RPMI7951 (cell line): ENCODE results near the gene ESPNL. TPM values are rescaled to one million over a fixed set of nuclear protein-coding genes. Genes with fewer than 3 reads are reported as not detected.

Experiments used
- DNase-seq: peaks from one replicate; pipeline ENCODE4 v3.0.0-alpha.2; 2012; ENCODE audit warnings: low read depth
- total RNA-seq: library from RNA; depleted of rRNA; stranded (reverse); fragments of >200 nt; shearing (Covaris generic); gene quantifications from 2 replicates; pipeline ENCODE4 v1.2.3, GENCODE V29; 2014

ESPNL gene
- total RNA-seq, 1 experiment from 2014 or later, result under 0.01 TPM

DNA sequence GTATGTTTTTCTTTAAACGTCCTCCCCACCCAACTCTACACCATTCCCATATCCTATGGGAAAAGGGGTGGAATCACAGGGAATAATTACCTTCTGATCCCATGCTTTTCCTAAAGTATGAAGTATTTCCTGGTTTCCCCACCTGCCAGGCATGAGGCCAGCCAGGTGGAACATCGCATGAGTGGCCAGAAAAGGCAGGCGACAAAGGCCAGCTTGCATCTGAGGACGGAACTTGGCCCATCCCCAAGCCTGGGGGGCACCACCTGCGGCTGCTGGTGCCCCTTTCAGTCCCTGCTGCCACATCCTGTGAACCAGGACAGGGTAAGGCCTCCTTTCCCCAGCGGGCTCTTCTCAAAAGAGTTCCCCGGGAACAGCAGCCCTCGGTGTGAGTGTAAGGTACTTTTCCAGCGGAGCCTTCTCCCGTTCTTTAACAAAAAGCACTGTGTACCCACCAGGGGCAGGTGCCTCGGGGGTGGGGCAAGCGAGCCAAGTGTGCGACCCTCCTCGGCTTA, 57.4 kb downstream of the ESPNL start:
- DNase-seq, result no peak

DNA sequence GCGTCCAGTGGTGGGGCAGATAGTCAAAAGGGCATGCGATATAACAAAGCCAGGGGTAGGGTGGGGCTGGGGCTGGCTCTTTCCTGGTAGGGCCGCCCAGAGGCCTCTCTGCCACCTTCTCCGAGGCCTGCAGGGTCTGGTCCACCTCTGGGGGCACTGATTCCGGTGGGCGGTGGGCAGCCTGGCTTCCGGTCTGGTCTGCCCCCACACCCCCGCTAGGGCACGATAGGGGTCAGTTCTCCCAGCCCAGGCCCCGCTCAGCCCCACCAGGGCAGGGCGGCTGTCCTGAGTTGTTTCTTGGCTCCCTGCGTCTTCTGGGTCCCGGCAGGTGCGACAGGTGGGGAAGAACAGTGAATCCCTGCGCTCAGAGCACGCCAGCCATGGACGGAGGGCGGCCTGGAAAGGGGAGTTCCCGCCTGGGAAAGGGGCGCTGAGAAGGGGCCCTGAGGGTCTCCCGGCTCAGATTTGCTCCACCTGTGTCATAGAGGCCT, 57.9 kb downstream of the ESPNL start:
- no peak for DNase-seq

DNA sequence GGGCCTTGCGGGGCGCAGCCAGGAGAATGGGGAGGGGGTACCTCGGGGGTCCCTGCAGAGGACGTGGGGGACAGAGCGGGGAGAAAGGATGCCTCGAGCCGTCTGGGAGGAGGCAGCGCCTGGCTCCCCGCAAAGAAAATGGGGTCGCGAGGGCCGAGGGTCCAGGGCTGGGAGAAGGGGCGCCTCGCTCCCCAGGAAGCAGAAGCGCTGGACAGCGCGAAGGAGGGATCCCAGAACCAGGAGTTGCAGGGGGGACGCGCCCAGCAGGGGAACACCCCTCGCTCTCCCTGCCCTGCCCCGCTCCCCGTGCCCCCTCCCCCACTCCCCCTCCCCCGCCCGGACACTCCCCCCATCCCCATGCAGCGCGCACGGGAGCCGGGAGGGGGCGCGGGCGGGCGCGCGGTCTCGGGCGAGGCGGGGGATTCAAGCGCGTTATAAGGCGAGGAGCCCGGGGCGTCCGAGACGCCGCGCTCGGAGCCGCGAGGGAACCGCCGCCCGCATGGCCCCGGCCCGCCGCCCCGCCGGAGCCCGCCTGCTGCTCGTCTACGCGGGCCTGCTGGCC, 58.5 kb downstream of the ESPNL start, which contains the start of gene ERFE:
Gene ERFE, plus strand, starts transcription at position 462 of the 562 bp plus-strand sequence. Its CDS starts 38 bp downstream, at position 500.
- DNase-seq, result peak; percentile 18

DNA sequence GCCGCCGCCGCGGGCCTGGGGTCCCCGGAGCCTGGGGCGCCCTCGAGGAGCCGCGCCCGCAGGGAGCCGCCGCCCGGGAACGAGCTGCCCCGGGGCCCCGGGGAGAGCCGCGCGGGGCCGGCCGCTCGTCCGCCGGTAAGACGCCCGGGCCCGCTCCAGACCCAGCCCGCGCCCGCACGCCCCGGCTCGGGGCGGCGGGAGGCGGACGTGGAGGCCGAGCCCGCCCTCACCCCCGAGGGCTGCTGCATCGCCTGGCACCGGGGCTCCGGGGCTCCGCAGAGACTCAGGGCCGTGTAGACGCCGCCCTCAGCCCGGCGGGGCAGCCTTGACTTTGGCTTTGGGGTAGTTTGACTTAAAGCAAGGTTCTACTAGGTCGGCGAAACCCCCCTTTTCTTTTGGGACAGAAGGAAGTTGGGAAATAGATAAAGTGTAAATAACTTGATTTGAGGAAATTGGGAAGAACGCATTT, 59.0 kb downstream of the ESPNL start:
- no peak for DNase-seq

DNA sequence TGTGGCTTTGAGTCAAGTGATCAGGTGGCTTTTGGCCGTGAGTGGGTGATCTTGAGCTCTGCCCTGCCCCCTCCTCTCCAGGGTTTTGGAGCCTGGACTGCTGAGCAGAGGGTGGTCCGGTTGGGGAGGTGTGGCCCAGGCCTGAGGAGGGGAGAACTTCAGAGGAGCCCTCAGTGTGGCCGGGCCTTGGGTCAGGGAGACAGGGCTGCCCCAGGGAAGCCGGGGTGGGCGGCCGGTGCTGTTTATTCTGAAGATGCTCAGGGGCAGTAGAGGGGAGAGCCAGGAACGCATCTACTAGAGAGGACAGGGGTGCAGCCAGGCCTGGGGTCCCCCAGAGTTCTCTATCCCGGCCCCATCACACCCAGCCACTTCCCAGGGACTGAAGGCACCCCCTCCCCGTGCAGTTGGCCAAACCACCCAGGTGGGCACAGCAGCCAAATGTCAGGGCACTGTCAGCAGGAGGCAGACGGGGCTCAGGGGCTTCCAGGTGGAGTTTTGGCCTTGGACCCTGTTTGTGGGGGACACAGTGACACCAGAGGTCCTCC, 59.6 kb downstream of the ESPNL start:
- DNase-seq, result no peak

DNA sequence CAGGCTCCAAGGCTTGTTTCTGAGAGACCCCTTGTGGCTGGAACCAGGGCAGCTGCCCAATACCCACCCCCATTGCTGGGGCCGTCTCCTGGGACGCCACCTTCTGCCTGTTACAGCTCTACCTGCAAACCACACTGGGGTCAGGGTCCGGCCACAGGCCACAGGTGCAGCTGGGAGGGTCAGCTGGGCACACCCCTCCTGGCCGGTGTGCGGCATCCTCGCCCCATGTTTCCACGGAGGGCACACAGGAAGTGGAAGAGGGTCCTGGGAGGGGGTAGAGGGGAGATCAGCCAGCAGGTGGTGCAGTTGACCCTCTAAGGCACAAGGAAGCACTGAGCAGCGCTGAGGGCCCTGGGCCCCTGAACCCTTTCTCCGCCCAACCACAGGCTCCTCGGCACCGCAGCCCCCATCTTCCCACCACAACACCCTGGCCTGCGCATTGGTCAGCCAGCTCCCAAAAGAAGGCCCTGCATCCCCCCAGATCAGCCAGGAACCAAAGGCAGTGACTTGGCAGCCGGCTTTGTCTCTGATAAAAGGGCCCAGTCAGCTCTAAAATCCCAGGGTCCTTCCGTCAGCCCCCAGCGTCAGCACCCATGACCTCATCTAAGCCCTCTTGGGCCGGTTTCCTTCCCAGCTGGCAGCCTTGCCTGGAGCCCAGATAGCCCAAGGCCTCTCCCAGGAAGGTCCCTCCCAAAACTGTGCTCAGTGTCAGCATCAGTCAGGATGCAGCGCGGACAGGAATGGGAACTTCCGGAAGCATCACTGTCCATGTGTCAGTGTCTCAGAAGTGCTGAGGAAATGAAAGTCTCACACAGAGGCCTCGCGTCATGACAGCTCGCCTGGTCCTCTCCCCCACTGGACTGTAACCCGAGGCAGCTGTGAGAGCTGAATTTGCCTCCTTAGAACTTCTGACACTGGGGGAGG, 60.3 kb downstream of the ESPNL start:
- no peak for DNase-seq

DNA sequence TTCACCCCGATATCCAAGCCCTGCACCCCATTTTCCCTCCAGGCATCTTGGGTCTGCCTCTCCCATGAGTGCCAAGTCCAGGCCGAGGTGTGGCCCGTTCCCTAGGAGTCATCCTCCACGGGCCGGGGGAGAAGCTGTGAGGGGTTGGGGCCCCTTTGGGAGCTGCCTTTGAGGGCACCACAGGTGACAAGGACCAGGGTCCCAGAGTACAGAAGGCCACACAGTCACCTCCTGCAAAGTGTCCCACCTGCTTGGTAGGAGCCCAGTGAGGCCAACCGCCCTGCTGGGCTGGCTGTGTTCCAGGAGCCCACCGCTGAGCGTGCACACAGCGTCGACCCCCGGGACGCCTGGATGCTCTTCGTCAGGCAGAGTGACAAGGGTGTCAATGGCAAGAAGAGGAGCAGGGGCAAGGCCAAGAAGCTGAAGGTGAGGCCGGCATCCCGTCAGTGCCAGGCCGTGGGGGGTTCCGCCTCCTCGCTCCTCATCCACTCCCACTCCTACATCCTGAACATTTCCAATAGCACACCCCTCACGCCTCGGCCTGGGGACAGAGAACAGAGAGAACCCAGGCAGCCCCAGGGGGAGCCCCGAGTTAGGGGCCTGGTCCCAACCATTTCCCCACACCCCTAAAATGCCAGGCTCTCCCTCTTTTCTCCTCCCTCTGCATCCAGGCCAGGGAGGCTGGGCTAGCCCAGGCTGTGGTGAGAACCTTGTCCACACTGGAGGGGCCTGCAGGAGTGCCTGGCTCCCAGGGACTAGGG, 61.3 kb downstream of the ESPNL start:
- DNase-seq, result no peak

DNA sequence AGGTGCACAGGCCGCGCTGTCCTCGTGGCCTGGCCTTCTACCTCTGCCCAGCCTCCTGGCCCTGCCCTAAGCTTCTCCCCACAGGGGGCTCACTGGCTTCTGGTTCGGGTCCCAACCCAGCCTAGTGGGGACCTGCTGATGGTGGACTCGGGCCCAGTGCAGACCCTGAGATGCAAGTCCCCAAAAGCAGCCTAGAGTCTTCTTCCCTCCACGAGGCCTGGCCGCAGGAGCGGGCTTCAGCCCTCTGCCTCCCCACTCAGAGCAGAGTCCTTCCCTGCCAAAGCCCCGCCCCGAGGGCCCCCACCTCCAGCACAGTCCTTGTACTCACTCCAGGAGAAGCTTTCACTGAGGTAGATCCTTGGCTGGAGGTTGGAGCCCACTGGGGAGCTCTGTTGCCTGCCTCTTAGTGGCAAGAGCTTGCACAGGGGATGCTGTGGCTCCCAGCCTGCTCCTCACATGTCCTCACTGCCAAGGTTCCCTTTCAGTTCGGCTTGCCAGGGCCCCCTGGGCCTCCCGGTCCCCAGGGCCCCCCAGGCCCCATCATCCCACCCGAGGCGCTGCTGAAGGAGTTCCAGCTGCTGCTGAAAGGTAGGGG, 62.2 kb downstream of the ESPNL start:
- DNase-seq, result no peak

DNA sequence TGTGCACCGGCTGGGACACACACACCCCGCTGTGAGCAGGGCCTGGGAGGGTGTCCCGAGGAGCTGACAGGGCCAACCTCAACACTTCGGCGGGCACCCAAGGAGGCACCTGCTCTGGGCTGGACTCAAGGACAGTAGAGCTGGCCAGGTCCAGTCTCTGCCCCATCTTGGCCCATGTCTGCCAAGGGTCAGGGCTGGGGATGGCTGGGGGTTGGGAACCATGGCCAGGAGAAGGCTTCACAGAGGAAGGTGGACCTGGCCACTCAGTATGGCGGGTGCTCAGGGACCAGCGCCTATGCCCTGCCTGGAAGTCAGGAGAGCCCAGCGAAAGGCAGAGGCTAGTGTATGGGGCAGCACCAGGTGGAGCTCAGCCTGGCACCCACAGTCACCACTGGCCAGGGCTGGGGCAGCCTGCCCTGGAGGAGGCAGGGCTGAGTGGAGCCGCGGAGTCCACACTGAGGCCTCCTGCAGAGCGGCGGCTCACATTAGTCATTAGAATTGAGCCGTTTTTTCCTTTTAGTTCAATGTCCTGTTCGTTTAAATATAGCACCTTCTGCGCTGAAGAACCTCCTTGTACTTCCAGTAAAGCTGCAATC, 62.8 kb downstream of the ESPNL start:
- DNase-seq, result no peak

DNA sequence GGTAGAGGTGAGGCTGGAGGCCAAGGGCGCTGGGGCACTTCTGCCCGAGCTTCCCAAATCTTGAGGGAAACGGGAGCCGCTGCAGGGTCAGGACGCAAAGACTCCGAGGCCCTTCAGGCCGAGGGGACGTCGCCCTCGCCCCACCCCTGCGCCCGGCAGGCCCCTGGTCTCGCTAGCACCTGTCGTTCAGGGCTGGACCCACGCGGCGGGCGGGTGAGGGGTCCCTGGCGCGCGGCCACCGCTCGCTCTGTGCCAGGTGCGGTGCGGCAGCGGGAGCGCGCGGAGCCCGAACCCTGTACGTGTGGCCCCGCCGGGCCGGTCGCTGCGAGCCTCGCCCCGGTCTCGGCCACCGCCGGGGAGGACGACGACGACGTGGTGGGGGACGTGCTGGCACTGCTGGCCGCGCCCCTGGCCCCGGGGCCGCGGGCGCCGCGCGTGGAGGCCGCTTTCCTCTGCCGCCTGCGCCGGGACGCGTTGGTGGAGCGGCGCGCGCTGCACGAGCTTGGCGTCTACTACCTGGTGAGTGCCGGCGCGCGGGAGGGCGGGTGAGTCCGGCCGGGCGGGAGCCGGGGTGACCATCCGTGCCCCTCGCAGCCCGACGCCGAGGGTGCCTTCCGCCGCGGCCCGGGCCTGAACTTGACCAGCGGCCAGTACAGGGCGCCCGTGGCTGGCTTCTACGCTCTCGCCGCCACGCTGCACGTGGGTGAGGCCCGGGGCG, 63.5 kb downstream of the ESPNL start:
- DNase-seq, result no peak

DNA sequence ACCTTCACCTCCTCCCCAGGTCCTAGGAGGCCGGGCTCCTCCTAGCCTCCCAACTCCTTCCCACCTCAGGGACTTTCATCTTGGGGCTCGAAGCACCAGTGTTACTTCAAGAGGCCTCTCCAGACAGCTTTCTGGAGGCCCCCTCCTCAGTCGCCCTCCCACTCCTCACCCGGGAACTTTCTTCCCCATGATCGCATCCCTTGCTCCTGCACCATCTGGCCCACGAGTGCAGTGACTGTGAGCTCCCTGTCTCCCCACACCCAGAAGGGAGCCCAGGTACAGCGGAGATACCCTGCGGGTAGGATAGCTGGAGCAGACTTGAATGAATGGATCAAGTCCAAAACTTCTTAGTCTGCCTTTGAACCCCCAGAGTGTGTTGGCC, 64.8 kb downstream of the ESPNL start:
- DNase-seq, result no peak

DNA sequence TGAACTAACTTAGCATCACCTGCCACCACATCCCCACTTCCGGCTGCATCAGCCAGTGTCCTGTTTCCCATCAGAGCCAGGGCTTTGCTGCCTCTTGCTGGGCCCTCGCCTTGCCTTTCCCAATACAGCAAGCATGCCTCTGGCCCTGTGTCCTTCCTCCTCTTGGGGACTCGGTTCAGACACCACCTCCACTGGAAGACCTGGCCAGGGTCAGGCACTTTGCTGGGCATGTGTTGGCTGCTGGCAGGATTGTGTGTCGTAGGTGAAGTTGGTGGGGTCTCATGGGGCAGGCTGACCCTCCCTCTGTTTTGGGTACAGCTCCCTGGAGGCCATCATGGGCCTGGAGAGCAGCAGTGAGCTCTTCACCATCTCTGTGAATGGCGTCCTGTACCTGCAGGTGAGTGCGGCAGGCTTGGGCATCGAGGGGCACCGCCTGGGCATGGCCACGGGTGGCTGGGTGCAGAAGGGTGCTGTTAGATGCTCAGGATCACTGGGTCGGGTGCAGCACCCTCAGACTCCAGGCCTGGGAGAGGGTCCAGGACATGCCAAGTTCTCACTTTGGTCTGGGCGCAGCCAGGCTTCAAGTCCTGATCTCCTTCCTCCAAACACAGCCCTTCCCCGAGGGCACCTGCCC, 65.3 kb downstream of the ESPNL start:
- no peak for DNase-seq

DNA sequence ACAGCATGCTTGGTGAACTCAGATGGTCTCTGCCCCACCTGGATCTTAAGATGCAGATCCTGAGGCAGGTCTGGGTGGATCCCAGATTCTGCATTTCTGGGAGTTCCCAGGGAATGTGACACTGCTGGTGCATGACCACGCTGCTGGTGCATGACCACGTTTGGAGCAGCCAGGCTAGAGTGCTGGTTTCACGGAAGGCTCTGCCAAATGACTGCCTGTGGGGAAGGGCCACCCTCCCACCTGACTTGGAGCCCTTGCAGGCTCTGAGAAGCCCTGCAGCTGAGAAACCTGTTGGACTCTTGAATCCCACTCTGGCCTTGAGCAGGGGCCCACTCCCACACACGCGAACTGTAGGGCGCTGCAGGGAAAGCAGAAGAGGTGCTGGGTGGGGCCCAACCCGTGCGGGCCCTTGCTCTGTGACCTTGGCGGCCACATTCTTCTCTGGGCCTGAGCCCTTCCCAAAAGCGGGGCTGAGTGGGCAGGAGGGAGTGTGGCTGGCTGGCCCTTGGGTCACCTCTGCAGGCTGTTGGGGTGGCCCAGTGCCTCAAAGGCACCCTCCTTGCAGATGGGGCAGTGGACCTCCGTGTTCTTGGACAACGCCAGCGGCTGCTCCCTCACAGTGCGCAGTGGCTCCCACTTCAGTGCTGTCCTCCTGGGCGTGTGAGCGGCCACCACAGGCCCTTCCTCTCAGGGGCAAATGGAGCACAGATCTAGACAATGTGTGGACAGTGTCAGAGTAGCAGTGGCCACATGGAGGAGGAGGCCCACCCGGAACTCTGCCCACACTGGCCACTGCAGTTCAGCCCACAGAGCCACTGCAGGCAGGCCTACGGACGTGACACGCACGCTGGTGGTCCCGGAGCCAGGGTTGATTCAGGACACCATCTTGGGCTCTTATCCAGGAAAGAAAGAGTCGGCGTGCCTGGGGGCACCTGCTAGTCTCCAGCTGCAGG, 66.5 kb downstream of the ESPNL start:
- no peak for DNase-seq

DNA sequence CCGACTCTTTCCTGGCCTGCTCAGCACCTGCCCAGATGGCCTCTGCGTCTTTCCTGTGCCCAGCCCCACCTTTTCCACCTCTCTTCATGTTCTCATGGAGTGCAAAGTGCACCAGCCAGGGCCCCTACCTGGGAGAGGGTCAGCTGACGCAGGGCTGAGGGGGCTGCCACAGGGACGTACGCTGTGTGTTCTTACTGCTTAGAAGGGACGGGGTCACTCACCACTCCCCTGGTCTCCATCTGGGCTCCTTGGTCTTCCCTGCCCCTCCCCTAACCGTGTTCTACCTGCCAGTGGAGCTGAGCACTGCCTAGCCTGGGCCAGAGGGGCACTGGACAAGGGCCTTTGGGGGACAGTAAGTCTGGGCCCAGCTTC, 67.2 kb downstream of the ESPNL start:
- DNase-seq, result no peak

DNA sequence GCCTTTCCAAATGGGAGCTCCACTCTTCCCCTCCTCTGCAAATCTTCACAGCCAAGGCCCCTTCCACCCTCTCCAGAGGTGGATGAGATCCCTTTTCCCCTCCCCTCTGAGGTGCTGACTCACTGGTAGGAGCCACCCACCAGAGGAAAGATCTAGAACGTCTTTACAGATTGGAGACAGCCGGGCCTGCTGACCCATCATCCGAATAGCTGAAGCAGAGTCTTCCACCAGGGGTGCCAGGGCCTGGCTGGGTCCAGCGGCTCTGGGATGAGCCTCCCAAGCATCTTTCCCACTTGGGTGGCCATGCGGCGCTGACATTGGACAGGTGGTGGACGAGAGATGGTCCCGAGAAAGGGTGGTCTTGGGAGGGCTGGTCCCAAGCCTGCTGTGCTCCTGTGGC, 67.6 kb downstream of the ESPNL start:
- DNase-seq, result no peak

DNA sequence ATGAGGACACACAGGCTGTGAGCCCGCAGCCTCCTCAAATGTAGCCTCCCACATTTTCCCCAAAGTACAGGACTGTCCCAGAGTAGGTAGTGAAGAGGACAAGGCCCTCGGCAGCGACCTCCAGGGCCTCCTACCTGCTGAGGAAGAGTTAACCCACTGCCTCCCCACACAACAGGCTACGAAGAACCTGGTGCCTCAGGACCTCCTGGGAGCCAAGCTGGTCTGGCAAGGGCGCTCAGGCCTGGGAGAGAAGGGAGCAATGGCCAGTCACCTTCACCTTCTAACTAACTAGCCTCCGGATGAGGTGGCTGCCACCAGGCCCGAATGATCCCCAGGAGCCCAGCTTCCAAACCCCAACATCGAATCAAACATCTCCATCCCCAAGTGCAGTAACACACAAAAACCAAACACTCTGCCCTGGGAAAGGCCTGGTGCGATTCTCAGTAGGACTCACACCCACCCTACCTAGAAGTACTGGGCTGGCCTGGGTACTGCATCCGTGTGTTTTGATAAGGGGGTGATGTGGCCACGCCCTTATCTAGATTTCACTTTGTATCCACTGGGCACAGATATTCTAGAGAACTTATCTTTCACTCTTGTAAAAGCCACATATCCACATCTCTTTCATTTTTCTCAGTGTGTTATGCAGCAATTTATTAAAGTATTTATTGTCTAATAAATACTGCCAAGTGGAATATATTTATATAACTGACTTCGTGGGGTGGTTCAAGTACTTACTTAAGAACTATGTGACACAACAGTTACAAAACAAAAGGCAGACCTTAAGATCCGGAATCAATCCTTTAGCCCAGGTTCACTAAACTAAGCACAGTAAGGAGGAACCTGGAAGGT, 68.3 kb downstream of the ESPNL start:
- DNase-seq, result no peak

DNA sequence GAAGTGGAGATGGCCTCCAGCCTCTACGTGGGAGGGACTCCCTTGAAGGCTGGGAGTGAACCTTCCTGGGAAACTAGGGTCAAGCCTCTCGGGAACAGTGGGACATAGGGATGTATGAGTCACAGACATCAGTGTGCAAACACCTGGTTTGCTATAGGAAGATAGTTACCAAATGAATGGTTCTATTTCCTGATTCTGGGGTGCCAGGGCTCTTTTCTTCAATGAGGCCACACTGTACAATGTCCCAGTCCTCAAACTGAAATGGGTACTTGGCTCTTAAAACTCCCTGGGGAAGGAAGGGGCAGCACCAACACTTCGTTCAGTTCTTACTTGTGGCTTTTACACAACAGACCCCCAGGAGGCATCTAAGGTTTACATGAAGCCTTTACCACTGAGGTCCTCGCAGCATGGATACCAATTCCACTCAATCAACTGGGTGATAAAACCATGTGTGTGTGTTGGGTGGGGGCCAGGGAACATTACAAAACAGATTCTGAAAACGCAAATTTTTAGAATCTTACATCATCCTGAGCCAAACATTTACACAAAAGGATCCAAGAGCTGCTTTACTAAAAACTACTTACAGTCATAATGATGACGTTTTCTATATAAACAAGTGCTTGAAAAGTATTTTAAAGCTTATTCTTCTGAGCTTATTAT, 69.0 kb downstream of the ESPNL start:
- DNase-seq, result peak; percentile 54
